HUDEP-2 (cell line): ENCODE results near the gene AXIN2.
"Not testable (repeated sequence)": the region's sequence is repeated elsewhere in the genome, so short reads cannot be mapped to it uniquely, and the experiment has no call there.

Source experiments
- DNase-seq, 76 experiments: peaks; one replicate each; lab custom pipeline; 2025; ENCODE audit not compliant: unreplicated experiment in 76 of 76; lab: John Stamatoyannopoulos, UW

AXIN2 gene

DNA sequence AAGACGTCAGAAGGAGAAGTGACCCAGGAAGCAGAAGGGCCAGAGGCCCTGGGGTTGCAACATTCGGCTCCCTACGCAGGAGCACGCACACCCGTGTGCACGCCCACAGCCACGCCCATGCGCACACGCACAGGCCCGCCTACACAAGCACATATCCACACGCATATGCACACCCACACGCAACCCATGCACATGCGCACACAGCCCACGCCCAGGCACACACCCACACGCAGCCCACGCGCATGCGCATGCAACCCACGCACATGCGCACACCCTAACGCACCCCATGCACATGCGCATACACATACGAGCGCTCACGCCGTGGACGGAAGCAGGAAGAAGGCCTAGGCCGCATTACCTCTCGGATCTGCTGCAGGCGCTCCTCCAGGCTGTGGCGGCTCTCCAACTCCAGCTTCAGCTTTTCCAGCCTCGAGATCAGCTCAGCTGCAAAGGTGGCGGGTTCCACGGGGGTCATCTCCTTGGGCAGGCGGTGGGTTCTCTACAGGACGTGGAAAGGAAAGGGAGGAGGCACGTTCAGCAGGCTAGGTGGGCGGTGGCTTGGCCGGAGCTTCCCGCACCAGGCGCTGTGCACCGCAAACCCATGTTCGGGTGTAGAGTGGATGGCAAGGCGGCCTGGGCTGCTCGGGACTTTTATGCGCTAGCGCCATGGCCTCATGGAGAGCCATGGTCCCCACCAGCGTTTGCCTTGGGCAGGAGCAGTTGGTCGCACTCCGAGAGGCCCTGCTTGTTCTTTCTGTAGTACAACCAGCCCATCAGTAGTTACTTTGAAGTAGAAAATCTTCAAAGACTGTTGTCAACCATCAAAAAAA is 23.4 kb downstream of the AXIN2 start:
- no peak for DNase-seq

DNA sequence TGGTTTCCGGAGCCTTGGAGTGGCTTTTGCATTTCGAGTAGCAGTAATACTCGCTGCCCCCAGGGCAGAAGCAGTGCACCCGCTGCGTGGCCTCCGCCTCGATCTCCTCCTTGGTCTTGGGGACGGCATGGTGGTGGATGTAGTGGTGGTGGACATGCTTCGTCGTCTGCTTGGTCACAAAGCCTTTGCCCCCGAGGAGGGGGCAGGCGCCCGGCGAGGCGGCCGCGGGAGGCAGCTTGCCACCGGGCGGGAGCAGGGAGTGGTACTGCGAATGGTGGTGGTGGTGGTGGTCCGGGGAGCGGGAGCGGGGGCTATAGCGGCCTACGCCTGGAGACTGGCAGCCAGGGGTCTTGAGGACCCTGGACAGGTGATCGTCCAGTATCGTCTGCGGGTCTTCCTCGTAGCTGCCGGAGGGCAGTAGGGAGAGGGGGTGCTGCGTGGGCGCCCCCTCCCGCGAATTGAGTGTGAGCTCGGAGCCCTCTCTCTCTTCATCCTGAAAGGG is 24.1 kb downstream of the AXIN2 start:
- DNase-seq, result no peak

DNA sequence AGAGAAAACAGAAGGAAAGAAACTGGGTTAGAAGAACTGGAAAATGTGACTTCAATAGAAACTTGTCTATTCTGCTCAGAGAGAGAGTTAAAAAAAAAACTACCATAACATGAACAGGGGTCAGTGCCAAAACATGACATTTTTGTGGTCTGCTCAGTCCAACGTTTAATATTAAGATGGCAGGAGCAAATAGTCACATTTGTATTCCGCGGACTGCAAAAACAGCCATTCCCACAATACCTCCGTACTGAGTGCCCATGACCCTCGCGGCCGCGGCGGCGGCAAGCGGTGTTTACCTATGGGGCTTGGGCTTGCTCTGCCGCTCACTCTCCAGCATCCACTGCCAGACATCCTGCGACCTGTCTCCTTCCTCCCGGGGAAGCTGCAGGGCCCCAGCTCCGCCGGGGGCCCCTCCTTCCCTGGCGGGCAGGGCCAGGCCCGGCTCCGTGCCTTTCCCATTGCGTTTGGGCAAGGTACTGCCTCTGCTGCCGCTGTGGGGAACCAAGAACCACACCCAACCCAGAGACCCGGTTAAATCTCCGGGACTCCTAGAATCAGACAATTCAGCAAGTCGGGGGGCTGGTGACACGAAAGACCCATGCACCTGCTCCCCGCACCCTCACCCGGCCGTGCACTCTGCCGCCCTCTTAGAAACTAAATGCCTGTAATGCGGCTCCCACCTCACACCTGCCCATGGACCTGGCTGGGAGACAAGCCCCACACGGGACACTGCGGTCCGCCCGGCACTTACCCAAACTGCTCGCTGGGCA is 24.7 kb downstream of the AXIN2 start:
- DNase-seq, result no peak

DNA sequence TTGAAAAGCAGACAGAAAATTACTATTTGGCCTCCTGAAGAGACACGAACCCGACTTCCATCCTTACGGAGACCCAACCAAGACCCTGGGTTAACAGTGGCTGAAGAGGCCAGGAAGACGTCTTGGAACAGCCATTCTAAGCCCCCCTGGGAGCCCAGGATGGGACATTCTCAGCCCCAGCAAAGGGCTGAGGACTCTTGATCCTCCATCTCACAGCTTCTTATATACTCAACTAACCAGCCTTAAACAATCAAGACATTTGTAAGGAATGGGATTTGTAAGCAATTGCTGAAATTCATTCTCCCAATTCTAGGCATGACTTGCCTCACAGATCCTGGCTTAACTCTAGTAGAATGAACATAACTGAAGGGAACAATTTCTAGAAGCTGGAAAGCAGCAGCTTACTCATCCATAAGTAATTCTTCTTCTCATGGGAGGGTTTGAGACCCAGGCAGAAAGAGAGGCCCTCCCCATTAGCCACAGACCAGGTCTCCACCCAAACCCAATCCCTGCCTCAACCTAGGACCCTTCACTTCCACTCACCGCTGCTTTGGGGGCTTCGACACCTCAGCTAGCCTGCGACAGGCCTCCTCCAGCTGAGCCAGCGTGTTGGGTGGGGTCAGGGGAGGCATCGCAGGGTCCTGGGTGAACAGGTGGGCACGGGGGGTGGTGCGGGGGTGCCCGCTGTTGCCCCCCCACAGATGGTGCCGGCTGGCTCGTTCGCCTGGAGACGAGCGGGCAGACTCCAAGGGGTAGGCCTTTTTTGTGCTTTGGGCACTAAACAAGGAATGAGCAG is 25.5 kb downstream of the AXIN2 start:
- no peak for DNase-seq

DNA sequence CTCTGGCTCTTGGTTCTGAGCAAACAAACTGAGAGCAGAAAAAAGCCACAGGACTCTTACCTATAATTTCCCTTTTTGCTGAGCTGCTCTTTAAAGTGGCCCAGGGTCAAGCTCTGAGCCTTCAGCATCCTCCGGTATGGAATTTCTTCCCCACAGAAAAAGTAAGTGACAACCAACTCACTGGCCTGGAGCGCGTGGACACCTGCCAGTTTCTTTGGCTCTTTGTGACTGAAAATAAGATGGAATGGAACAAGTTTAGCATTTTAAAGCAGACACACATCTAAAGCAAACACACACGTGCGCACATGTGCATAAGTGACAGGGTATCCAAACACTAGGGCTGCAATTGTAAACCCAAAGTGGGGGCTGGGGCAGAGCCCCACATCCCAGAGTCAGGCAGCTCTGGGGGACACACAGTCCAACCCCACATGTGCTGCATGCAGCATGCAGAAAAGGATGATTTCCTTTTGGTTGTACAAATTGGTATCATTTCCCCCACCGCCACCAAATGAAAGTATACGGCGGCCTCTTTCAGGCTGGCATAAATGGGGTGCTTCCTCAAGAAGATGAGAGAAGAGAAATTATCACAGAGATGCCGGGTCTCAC is 27.5 kb downstream of the AXIN2 start:
- no peak for DNase-seq

DNA sequence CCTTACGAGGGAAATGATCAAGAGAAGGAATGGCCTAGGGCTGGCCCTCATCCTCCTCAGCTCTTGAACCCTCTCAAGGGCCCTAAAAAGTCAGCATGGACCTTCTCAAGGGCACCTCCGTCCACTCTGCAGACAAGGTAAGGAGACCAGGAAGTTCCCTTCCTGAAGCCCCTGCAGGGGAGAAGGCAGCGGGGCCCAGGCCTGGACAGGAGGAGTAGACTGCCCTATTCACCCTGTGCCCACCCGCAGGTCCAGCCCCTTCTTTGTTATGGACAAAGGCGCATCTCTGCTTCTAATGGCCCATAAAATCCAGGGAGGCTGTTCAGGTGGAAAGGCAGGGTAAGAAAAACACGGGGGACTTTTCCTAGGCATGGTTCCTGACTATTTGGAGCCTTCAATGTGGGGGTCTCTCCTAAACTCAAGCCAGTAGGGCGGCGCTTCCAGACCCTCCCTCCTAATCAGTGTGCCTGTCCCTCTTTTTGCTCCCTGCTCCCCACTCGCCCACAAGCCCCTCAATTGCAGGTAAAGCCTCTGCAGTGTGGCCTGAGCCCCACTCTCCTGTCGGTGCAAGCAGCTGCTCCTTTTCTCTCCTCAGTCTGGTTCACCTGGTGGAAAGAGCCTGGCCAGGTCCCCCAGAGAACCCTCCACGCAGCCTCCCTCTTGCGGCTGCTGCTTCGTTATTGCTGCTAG is 28.2 kb downstream of the AXIN2 start:
- DNase-seq, result no peak

DNA sequence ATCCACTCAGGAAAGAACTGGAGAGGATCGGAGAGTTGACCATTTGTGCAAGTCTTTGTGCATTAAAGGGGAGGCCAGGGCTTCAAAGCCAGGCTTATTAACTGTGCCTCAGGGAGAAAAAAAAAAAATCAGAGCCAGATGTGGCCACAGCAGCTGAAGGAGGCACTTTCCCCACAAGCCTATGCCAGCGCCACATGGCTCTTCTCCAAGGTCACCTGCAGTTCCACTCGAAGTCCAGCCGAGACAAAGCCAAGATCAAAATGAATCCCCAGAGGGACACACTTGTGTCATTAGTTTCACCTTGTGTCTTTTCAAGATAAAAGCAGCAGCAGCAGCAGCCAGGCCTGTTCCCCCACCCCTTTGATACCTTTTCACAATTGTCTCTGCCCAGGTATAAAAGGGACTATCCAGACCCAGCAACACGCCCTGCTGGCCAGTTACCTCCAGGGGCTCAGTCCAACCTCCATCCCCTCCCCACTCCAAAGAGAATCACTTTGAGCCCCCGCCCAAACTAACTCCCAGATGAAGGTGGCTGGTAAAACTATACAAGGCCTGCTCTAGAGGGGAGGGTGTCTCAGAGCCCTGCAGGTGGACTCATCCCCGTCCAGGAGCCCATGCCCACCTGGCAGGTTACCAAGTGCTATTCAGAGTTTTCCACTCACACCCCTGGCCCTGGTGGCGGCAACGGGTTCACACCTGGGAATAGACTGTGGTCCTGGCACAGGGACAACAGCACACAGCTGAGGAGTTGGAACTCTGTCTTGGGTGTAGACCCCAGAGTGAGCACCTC is 29.2 kb downstream of the AXIN2 start:
- DNase-seq, result no peak

DNA sequence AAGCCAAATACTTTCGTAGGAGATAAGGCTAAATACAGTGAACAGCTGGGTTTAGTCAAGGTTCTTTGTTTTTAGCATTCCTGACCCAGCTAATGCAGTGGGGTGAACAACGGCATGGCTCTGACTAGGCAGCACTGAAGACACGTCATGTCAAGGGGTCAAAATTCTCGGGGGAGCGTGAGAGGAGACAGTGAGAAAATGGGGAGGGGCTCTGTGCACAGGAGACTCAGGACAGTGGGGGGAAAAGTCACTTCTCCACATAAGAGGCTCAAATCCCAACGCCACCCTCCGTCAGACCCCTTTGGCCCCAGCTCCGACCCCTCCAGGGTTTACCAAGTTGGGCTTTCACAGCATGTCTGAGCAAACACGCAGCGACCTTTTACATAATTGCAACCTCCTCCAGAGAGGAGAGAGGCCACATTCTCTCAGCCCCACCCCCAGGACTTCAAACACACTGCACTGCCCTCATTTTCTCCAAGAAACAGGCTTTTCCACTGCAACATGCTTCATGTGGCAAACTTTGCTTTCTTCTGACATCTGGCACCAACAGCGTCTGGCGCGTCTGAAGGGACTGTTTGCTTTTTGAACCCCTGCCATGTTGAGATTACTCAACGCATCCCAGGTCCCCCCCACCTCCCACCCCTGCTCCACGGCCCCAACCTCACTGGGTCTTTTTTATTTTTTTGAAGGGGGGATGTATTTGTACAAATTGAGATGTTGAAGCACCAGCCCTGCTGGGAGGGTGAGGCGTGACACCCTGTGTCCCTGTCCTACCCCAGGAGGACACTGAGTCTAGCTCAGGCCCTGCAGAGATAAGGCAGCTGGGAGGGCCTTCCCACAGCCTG is 30.0 kb downstream of the AXIN2 start:
- DNase-seq, result no peak

DNA sequence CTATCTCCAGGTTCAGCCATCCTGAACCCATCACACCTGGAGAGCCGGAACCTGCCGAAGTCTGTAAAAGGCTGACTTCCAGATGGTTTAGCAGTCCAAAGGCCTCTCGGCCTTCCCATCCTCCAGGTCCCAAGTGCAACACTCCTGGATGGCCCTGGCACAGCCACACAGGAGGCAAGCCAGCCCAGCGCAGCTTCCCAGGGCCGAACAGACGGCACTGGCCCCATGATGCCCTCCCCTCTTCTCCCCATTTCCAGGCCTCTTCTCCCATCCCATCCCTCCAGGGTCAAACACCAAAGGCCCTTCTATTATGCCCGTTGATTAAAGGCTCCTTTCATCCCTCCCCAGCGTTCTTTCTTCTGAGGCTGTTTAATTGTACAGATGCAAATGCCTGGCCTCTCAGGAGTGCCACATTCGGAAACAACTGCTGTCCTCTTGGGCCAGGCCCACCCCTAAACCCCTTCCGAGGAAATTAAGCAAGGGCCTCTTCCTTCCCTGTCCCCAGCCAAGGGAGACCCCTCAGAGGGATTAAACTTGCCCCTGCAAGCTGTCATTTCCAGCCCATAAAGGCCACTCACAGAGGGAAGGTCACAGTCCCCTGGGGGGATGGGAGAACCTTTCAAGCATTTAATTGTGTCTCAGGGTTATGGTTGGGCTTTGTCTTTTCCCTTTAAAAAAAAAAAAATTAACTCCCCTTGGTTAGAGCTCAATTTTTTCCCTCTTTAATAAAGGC is 30.8 kb downstream of the AXIN2 start:
- DNase-seq, result no peak

DNA sequence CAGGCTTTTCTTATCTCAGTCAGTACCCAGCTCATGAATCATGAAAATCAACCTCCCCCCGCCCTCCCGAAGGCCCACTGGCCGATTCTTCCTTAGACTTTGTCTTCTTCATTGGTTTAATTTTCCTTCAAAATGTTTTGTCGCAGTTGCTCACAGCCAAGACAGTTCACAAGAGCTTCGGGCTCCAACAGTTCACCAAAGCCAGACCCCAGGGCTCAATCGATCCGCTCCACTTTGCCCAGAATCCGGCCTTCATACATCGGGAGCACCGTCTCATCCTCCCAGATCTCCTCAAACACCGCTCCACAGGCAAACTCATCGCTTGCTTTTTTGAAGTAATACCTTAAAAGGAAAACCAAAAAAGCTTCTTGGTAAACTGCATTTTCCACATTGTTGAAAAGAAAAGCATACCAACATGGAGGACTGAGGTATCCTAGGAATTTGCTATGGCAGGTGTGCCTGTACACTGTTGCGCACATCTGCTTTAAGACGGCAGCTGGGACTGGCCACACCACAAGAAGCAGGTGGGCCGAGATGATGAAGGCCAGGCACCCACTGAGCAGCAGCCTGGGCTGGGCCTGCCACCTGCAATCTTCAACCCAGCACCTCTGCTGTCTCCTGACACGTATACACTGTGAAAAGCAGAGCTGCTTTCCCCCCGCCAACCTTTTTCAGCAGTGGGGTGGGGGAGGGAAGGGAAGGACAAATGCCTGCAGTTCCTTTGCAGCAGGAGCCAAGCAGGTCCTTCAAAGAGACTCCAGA is 31.5 kb downstream of the AXIN2 start:
- no peak for DNase-seq

DNA sequence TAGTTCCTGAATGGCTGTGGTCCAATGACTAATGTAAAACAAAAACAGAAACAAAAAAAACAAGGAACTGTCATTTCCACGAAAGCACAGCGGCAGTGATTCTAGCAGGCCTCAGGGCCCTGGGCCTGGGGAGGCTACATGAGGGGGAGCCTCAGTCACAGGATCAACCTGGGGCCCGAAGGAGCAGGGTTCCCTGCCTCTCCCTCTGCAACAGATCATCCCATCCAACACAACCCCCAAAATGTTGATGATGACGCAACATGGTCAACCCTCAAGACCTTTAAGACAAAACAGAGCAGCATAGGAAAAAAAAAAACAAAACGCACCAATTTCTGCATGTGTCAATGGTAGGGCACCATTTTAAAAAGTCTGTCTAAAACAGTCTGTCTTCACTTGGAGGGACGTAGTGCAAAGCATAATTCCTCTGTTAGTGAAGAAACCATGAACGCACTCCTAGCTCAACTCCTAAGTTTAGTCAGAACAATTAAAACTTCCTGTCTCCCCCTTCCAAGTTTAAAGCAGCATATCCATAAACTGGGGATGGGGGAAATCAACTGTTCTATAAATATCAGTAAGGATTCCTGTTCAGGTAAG is 32.3 kb downstream of the AXIN2 start:
- no peak for DNase-seq

DNA sequence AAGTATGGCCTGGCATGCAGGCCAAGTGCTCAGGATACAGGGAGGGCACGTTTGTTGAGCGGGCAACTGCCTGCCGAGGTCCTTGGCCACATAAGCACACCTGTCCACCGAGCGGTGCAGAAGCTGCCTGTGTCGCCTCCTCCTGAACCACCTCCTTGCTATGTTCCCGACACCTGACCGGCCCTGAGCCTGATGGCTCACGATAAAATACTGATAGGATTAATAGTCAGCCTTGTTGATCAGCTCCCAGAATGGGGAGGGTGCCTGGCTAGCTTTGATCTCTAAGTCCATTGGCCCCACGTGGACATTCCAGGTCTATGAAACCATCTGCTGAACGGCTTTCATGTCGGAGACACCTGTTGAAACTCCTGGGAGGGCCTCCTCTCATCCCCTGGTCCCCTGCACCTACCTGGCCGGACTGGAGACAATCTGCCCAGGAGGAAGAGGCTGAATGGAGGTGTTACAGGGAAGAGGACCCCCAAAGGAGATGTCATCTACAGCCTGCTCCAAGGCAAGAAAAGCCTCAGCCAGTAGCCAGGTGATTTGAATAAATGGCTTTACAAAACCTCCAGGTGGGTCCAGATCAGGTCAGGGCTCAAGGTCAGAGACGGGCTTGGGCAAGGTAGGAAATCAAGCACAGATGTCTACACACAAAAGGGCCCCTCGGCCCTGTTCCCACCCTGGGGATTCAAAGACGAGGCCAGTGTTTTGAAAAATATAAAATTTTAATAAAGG is 33.4 kb downstream of the AXIN2 start:
- DNase-seq, result no peak

DNA sequence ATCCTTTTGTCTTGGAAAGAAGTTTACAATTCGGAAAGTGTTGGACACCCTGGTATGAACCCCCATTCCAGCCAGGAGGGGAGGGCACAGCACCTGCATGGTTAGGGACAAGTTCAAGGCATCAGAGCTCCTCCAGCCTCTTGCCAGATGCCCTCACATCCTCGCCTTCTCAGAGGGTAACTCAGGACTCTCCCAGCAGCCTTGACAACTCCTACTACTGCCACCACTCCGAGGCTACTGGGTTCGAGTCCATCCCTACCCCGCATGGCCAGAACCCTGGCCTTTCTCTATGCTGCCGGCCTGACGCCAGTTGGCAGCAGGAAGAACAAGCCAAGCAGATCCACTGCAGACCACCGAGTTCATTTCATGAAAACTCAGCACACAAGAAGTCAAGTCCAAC is 34.1 kb downstream of the AXIN2 start:
- DNase-seq, result no peak

DNA sequence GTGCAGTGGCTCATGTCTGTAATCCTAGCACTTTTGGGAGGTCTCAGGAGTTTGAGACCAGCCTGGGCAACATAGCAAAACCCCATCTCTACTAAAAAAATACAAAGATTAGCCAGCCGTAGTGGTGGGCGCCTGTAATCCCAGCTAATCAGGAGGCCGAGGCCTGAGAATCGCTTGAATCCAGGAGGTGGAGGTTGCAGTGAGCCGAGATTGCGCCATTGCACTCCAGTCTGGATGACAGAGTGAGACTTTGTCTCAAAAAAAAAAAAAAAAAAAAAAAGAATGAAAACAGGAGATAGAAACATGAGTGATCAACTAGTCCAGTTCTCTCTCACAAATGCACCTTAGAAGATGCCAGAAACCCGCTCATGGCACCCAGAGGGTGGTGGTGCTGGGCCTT is 34.6 kb downstream of the AXIN2 start:
- not testable (repeated sequence) for DNase-seq

DNA sequence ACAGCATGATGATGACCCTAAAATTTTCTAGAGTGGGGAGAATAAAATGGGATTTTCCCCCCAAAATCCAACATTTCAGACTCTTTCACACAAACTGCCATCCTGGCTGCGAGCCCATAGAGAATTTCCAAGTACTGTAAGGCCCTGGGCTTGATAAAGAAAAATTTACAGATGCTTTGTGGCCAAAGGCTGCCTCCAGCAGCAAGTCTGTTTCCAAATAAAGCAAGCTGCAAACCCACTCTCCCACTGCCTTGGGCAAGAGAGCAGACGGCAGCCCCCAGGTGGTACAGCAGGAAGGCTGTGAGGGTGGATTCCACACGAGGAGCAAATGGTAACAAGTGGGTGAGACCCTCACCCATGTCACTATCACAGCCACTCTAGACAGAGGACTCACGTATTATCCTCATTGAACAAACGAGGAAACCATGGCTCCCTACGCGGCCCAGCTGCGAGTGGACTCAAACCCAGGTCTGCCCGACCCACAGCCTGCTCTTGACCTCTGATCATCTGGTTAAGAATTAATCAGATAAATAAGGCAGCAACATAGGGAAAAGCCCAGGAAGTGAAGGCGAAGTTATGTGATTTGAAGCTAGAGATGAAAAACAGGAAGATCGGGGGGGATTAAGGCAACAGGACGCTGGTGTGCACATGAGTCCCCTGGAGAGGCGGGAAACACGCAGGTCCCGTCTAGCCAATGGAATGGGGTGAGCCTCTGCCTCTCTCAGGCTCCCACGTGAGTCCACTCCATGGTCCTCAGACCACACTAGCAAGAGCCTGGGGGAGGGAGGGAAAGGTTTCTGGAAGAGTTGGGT is 37.4 kb downstream of the AXIN2 start:
- DNase-seq, result no peak
